ENCODE data around the gene AUTS2. TPM values are rescaled to one million over a fixed set of nuclear protein-coding genes. Genes with fewer than 3 reads are reported as not detected.

AUTS2 gene
- total and polyA plus RNA-seq, 11 donors, result 3.4 to 14.0 (median 7.3) TPM

GRCh38 chr7:70616211-70616610 lies 1017.9 kb downstream of the AUTS2 start:
- peaks cover 0 to 17% (median 10%) of the 10 kb centered on the region in 12 donors for H3K4me1 ChIP-seq
- no peak overlapping the region for H3K4me3 ChIP-seq
- 84 to 90% (median 87%) methylated on average over 5 of the region's 5 CpGs for WGBS, 4 donors
- intact Hi-C loops (cut with DNase I), result loop anchor here in 1 of 10 donors (10.0 kb wide), 1 partner anchor 79 kb away; no protein-coding TSS in a partner anchor
- DNase-seq, result no peak
- H3K36me3 ChIP-seq, result no peaks in the 10 kb centered on the region
- H3K9me3 ChIP-seq, result no peaks in the 10 kb centered on the region
- H3K27ac ChIP-seq, result no peak overlapping the region
- H3K27me3 ChIP-seq, result no peaks in the 10 kb centered on the region
- no peak for ATAC-seq
- TF ChIP-seq, protein P1, sequence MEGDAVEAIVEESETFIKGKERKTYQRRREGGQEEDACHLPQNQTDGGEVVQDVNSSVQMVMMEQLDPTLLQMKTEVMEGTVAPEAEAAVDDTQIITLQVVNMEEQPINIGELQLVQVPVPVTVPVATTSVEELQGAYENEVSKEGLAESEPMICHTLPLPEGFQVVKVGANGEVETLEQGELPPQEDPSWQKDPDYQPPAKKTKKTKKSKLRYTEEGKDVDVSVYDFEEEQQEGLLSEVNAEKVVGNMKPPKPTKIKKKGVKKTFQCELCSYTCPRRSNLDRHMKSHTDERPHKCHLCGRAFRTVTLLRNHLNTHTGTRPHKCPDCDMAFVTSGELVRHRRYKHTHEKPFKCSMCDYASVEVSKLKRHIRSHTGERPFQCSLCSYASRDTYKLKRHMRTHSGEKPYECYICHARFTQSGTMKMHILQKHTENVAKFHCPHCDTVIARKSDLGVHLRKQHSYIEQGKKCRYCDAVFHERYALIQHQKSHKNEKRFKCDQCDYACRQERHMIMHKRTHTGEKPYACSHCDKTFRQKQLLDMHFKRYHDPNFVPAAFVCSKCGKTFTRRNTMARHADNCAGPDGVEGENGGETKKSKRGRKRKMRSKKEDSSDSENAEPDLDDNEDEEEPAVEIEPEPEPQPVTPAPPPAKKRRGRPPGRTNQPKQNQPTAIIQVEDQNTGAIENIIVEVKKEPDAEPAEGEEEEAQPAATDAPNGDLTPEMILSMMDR (IDR thresholded peaks at IDR 0.05), result no peak
- no peak for TF ChIP-seq POLR2A (IDR thresholded peaks at IDR 0.05)

DNA sequence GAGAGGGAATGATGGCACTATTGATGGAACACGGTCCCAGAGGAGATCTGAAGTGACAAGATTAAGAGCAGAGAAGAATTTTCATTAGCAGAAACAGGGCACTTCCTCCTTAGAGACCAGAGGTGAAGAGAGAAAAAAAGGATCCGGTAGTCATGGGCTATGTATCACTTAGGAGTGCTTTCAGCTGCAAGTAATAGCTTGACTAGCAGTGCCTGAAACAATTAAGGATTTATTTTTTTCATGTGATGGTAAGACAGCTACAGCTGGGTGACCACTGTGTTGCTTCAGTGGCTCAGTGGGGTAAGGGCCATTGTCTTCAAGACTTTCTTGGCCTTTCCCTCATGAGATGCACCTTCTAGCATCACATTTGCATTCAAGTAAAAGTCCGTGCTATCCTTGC lies 1018.5 kb downstream of the AUTS2 start:
- Histone ChIP-seq H3K9me3 (no peaks in the 10 kb centered on the region), H3K27ac (no peak overlapping the region), H3K4me3 (no peak overlapping the region), H3K4me1 (peaks cover 0 to 17% (median 10%) of the 10 kb centered on the region in 12 donors), H3K27me3 (no peaks in the 10 kb centered on the region), H3K36me3 (no peaks in the 10 kb centered on the region)
- TF ChIP-seq, protein P1 (IDR thresholded peaks at IDR 0.05), result no peak
- TF ChIP-seq POLR2A (IDR thresholded peaks at IDR 0.05), result no peak
- ATAC-seq, result no peak
- intact Hi-C loops (cut with DNase I), result loop anchor here in 1 of 10 donors (10.0 kb wide), 1 partner anchor 78 kb away; no protein-coding TSS in a partner anchor
- DNase-seq, result no peak
- 95 to 99% (median 97%) methylated on average over 3 of the region's 3 CpGs for WGBS, 4 donors

- H3K27ac ChIP-seq, result no peak overlapping the region
- H3K4me1 ChIP-seq, result peaks cover 0 to 17% (median 10%) of the 10 kb centered on the region in 12 donors
- intact Hi-C loops (cut with DNase I), result loop anchor here in 1 of 10 donors (10.0 kb wide), 1 partner anchor 77 kb away; no protein-coding TSS in a partner anchor
- no peak for ATAC-seq
- DNase-seq, result peak in 3 of 5 donors; percentile 27 to 71 (median 52)
- H3K27me3 ChIP-seq, result no peaks in the 10 kb centered on the region
- no peaks in the 10 kb centered on the region for H3K36me3 ChIP-seq
- WGBS, 4 donors, result 77 to 89% (median 81%) methylated on average over 10 of the region's 10 CpGs
- H3K4me3 ChIP-seq, result no peak overlapping the region
- no peak for TF ChIP-seq POLR2A (IDR thresholded peaks at IDR 0.05)
- TF ChIP-seq, protein P1 (IDR thresholded peaks at IDR 0.05), result no peak
- no peaks in the 10 kb centered on the region for H3K9me3 ChIP-seq
These were observed 1019.8 kb downstream of the AUTS2 start for GRCh38 chr7:70618020-70618551.

- TF ChIP-seq, protein P1 (IDR thresholded peaks at IDR 0.05), result no peak
- TF ChIP-seq POLR2A (IDR thresholded peaks at IDR 0.05), result no peak
- Histone ChIP-seq H3K27ac (no peak overlapping the region), H3K27me3 (no peaks in the 10 kb centered on the region), H3K4me3 (no peak overlapping the region), H3K36me3 (no peaks in the 10 kb centered on the region), H3K9me3 (no peaks in the 10 kb centered on the region), H3K4me1 (peaks cover 0 to 13% (median 10%) of the 10 kb centered on the region in 12 donors)
- ATAC-seq (no peak), DNase-seq (no peak)
- WGBS, 4 donors, result 64 to 77% (median 71%) methylated on average over 12 of the region's 12 CpGs
- intact Hi-C loops (cut with DNase I), result loop anchor here in 1 of 10 donors (10.0 kb wide), 1 partner anchor 76 kb away; no protein-coding TSS in a partner anchor
These were observed 1020.9 kb downstream of the AUTS2 start for GRCh38 chr7:70619130-70619529.
